NCI-H2227 (cell line): ENCODE data around the gene CIB4.

Experiments used
- DNase-seq: peaks from one replicate; lab custom pipeline; 2025; ENCODE audit not compliant: unreplicated experiment; lab: John Stamatoyannopoulos, UW

The CIB4 gene

GRCh38 chr2:26644188-26644835 lies 3.1 kb upstream of the CIB4 start:
- no peak for DNase-seq

- DNase-seq: no peak
Observed at GRCh38 chr2:26642429-26642828, 1.3 kb upstream of the CIB4 start.

- DNase-seq: no peak
Observed at GRCh38 chr2:26640331-26640745, 828 bp downstream of the CIB4 start.

GRCh38 chr2:26639685-26640243 lies 1.4 kb downstream of the CIB4 start:
- DNase-seq: no peak

GRCh38 chr2:26637811-26638310 lies 3.3 kb downstream of the CIB4 start:
- no peak for DNase-seq

GRCh38 chr2:26636935-26637334 lies 4.2 kb downstream of the CIB4 start:
- DNase-seq: no peak

GRCh38 chr2:26635401-26635800 lies 5.8 kb downstream of the CIB4 start:
- no peak for DNase-seq

GRCh38 chr2:26634636-26635230 lies 6.4 kb downstream of the CIB4 start:
- DNase-seq: no peak

- DNase-seq: no peak
Observed at GRCh38 chr2:26633993-26634595, 7.1 kb downstream of the CIB4 start.

GRCh38 chr2:26633351-26633945 lies 7.7 kb downstream of the CIB4 start:
- no peak for DNase-seq

- DNase-seq: peak; percentile 58
Observed at GRCh38 chr2:26632624-26633185, 8.5 kb downstream of the CIB4 start.

GRCh38 chr2:26631401-26632170 lies 9.6 kb downstream of the CIB4 start:
- DNase-seq: no peak

- DNase-seq: no peak
Observed at GRCh38 chr2:26630669-26631360, 10.4 kb downstream of the CIB4 start.

GRCh38 chr2:26630235-26630634 lies 10.9 kb downstream of the CIB4 start:
- DNase-seq: no peak

- no peak for DNase-seq
Observed at GRCh38 chr2:26629751-26630150, 11.4 kb downstream of the CIB4 start.

- no peak for DNase-seq
Observed at GRCh38 chr2:26629346-26629630, 11.9 kb downstream of the CIB4 start.

- no peak for DNase-seq
Observed at GRCh38 chr2:26628561-26629345, 12.4 kb downstream of the CIB4 start.

- no peak for DNase-seq
Observed at GRCh38 chr2:26627350-26628105, 13.6 kb downstream of the CIB4 start.

- no peak for DNase-seq
Observed at GRCh38 chr2:26626606-26627005, 14.6 kb downstream of the CIB4 start.
